Stimulated activated naive CD8-positive, alpha-beta T cell treated with anti-CD3 and anti-CD28 coated beads, Interleukin-15, amount 100 ng/mL, for 72 hours (primary cell): ENCODE data around the gene FILIP1L.
A peak's percentile ranks its signal among the peaks of the same experiment; 100 is the strongest.
"Not testable (repeated sequence)": the region's sequence is repeated elsewhere in the genome, so short reads cannot be mapped to it uniquely, and the experiment has no call there.

Experiments
- ATAC-seq: fragments of 150-1000 bp; cut with Tn5 transposase; 2 replicates; pipeline ENCODE4 v1.10.0; 2021; ENCODE audit warnings: mild to moderate bottlenecking, moderate library complexity
- DNase-seq, 2 donors: peaks; one replicate each; pipeline ENCODE4 v3.0.0; 2021 to 2022
- H3K27ac Mint-ChIP-seq, 2 donors: one replicate each; pipeline ENCODE4 v1.8.0; 2022; ENCODE audit warnings: mild to moderate bottlenecking in 2 of 2, mixed read lengths in 2 of 2, moderate library complexity in 2 of 2
- H3K27me3 Mint-ChIP-seq: one replicate; pipeline ENCODE4 v1.8.0; 2022; ENCODE audit warnings: mixed read lengths
- H3K4me1 Mint-ChIP-seq: one replicate; pipeline ENCODE4 v1.8.0; 2022; ENCODE audit warnings: mild to moderate bottlenecking, mixed read lengths
- H3K4me3 Mint-ChIP-seq, 2 donors: one replicate each; pipeline ENCODE4 v1.8.0; 2022; ENCODE audit warnings: mild to moderate bottlenecking in 2 of 2, mixed read lengths in 2 of 2, moderate library complexity in 1 of 2
- H3K9me3 Mint-ChIP-seq, 2 donors: one replicate each; pipeline ENCODE4 v1.8.0; 2022; ENCODE audit warnings: mixed read lengths in 2 of 2

Gene FILIP1L

GRCh38 chr3:100096286-100096685, 18.0 kb downstream of the FILIP1L start:
- peaks cover 33% of the 10 kb centered on the region for H3K4me1 Mint-ChIP-seq
- not testable (repeated sequence) for H3K4me3 Mint-ChIP-seq, H3K27me3 Mint-ChIP-seq, ATAC-seq, H3K9me3 Mint-ChIP-seq, DNase-seq, H3K27ac Mint-ChIP-seq

- Mint-ChIP-seq H3K9me3 (no peaks in the 10 kb centered on the region), H3K27ac (peak overlapping the region in 1 of 2 donors; percentile 82), H3K27me3 (no peaks in the 10 kb centered on the region), H3K4me1 (peaks cover 55% of the 10 kb centered on the region), H3K4me3 (no peak overlapping the region)
- DNase-seq, result no peak
- ATAC-seq, result no peak
These were observed 20.5 kb downstream of the FILIP1L start for GRCh38 chr3:100093831-100094230.

GRCh38 chr3:100090669-100091005, 23.7 kb downstream of the FILIP1L start:
- ATAC-seq (peak; percentile 26), DNase-seq (no peak)
- Mint-ChIP-seq H3K27ac (no peak overlapping the region), H3K27me3 (no peaks in the 10 kb centered on the region), H3K9me3 (no peaks in the 10 kb centered on the region), H3K4me1 (peaks cover 69% of the 10 kb centered on the region), H3K4me3 (peak overlapping the region in 1 of 2 donors; percentile 62)

- Mint-ChIP-seq H3K9me3 (no peaks in the 10 kb centered on the region), H3K4me1 (peaks cover 73% of the 10 kb centered on the region), H3K4me3 (peak overlapping the region in 1 of 2 donors; percentile 62), H3K27me3 (no peaks in the 10 kb centered on the region), H3K27ac (peak overlapping the region in 1 of 2 donors; percentile 31)
- peak in 1 of 2 donors; percentile 43 for DNase-seq
- ATAC-seq, result peak; percentile 87
These were observed 24.3 kb downstream of the FILIP1L start for GRCh38 chr3:100089812-100090668.

DNA sequence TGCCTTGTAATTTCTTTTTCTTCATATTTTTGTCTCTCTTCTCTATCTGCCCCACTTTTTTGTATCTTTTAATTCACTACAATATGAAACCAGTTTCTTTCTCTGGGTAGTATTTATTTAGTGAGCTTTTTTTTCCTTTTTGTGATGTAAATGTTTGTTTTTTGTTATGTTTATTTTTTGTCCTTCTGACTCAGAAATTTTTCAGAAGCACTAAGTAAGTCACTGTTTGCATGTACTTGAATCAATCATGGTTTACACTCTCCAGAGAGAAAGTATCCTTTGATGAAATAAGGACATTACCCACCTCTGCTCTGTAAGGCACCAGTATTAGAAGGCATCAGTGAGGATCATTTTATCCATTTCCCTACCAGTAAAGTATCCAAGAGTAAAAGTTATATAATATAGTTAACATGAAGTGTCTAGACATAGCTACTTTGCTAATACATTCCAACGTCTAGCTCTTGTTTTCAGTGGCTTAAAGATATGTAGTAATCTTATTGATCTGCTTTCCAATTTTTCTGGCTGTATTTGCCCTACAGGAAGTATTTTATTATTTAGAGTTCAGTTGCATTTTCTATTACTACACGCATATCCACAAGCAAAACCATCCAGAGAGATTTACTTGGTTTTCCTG, 25.4 kb downstream of the FILIP1L start:
- Mint-ChIP-seq H3K9me3 (no peaks in the 10 kb centered on the region), H3K27ac (peak overlapping the region in 1 of 2 donors; percentile 19), H3K4me3 (peak overlapping the region; percentile 29 to 56), H3K4me1 (peaks cover 78% of the 10 kb centered on the region), H3K27me3 (no peaks in the 10 kb centered on the region)
- DNase-seq (no peak), ATAC-seq (no peak)

DNA sequence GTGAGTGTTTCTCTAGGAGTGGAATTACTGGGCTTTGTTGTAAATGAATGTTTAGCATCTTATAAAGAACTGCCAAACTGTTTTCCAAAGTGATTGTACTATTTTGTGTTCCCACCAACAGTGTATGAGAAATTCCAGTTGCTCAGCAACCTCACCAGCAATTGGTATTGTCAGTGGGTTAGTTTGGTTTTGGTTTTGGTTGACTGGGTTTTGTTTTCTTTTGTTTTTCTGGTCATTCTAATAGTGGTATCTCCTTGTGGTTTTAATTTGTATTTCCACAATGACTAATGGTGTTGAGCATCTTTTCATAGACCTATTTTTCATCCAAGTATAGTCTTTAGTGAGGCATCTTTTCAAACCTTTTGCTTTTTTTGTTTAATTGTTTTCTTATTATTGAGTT, 27.1 kb downstream of the FILIP1L start:
- Mint-ChIP-seq H3K27ac (peak overlapping the region; percentile 2 to 17), H3K27me3 (no peaks in the 10 kb centered on the region)
- DNase-seq, result peak in 1 of 2 donors; percentile 42

DNA sequence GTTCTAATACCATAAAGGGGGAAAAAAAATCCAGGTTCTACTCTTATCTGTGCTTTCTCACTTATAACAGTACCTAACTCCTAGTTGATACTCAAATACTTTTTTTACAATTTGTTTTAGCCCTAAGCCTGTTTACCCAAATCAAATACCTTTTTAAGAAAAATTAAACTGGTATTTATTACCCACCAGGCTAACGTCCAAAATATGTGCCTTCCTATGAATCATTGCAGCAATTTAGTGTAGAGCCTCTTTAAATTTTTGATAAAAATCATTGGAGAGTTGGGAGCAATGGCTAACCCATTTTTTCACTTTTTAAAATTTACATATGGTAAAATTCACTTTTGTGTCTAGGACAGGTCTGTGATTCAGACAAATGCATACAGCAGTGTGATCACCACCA, 27.9 kb downstream of the FILIP1L start:
- no peak overlapping the region for H3K4me3 Mint-ChIP-seq
- no peak overlapping the region for H3K27ac Mint-ChIP-seq
- no peak for DNase-seq
- peaks cover 81% of the 10 kb centered on the region for H3K4me1 Mint-ChIP-seq
- no peaks in the 10 kb centered on the region for H3K27me3 Mint-ChIP-seq
- no peak for ATAC-seq
- no peaks in the 10 kb centered on the region for H3K9me3 Mint-ChIP-seq

More for the DNA sequence above, 27.1 kb downstream of the FILIP1L start:
- Mint-ChIP-seq H3K4me3 (peak overlapping the region; percentile 11 to 53), H3K4me1 (peaks cover 76% of the 10 kb centered on the region), H3K9me3 (no peaks in the 10 kb centered on the region)
- peak; percentile 92 for ATAC-seq

DNA sequence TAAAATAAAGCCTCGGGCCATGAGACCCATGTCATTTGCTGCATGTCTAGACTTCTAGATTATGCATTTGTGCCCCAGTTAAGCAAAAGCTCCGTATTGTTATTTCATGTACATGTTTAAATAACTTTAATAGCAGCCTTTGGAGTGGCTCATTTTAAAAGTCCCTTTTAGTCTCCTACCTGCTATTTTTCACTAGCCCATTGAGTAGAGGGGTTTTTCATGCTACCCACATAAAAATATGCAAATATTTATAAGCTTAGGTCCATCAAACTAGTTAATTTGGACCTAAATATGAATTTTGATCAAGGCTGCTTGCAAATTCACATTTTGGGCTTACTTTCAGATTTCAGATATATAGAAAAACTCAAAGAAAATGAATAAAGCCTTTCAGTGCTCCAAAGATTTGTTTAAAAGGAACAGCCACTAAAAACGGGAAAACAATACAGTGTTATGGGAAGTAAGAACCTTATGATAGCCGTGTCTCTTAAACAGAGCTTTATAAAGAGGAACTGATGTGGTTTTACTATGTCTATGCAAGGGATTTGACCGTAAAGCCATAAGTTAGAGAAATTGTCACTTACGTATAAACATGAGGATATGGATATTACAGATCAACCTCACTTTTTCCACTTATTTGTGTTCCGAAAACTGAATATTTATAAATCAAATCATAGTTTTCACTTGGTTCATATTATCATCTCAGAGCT, 30.0 kb downstream of the FILIP1L start:
- no peak for DNase-seq
- Mint-ChIP-seq H3K4me3 (no peak overlapping the region), H3K27ac (peak overlapping the region in 1 of 2 donors; percentile 34)

DNA sequence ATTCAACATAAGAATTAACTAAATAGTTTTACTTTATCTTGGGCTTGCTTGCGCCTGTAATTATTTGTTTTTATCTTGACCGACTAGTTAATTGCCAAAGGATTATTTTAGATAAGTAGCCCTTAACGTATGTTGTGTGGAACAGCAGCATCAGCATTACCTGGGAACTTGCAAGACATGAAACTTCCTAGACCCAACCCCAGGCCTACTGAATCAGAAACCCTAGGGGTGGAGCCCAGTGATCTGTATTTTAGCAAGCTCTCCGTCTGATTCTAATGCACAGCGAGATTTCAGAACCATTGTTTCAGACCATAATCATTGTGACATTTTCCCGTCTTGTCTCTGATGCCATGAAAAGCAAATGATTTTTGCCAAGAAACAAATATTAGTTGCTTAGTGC, 31.1 kb downstream of the FILIP1L start:
- DNase-seq (no peak), ATAC-seq (no peak)
- H3K4me3 Mint-ChIP-seq, result no peak overlapping the region
- H3K27ac Mint-ChIP-seq, result no peak overlapping the region
- no peaks in the 10 kb centered on the region for H3K27me3 Mint-ChIP-seq
- H3K9me3 Mint-ChIP-seq, result no peaks in the 10 kb centered on the region
- H3K4me1 Mint-ChIP-seq, result peaks cover 53% of the 10 kb centered on the region

More for the DNA sequence above, 30.0 kb downstream of the FILIP1L start:
- Mint-ChIP-seq H3K9me3 (no peaks in the 10 kb centered on the region), H3K27me3 (no peaks in the 10 kb centered on the region), H3K4me1 (peaks cover 64% of the 10 kb centered on the region)
- no peak for ATAC-seq

- ATAC-seq (no peak), DNase-seq (no peak)
- Mint-ChIP-seq H3K9me3 (no peaks in the 10 kb centered on the region), H3K27me3 (no peaks in the 10 kb centered on the region), H3K4me1 (peaks cover 50% of the 10 kb centered on the region), H3K4me3 (no peak overlapping the region), H3K27ac (no peak overlapping the region)
These were observed 31.6 kb downstream of the FILIP1L start for GRCh38 chr3:100082714-100083113.

DNA sequence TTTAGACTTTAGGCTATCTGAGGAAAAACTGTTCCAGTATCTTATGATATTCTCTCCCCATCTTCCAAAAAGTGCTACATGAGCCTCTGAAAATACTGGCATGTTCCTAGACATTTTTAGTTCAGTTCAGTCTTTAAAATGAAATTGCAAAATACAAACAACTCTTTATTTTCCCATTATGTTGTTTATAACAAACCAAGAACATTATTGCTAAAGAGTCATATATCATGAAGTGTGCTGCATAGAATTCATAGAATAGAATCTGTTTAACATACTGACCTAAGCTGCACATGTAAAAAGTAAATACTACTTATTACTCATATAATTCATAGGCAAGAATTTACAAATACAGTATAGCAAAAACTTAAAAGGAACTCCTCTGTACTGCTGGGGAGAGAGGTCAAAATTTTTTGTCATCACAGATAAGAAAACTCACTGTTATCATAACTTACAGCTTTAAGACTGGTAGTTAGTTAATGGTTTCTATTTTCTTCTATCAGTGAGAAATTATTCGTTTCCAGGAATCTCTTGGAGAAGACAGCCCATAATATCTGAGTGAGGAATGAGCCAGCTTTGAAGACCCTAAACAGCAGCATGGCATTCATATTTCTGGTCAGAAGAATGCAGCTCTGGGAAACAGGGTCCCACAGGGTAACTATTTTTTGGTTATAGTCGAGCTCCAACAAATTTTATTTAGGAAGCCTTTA, 32.2 kb downstream of the FILIP1L start:
- no peaks in the 10 kb centered on the region for H3K9me3 Mint-ChIP-seq
- H3K27ac Mint-ChIP-seq, result no peak overlapping the region
- H3K4me1 Mint-ChIP-seq, result peaks cover 46% of the 10 kb centered on the region
- no peak overlapping the region for H3K4me3 Mint-ChIP-seq
- no peaks in the 10 kb centered on the region for H3K27me3 Mint-ChIP-seq
- no peak for ATAC-seq
- DNase-seq, result no peak

DNA sequence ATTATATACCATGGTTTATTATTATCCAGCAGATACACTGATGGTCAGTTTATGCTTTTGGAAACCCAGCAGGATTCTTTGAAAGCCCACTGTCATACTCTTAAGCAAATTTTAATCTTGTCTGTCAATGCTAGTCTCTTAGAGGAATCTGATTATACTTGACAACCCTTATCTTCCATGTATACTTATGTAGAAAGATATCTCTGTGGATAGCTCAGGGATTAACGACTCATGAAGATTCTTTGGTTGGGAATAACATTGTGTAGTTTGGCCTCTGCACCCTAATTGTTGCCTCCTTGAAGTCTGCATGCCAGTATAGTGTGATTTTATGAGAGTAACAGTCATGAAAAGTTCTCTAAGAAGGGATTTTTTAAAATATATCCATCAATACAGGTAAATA, 33.0 kb downstream of the FILIP1L start:
- DNase-seq (no peak), ATAC-seq (no peak)
- Mint-ChIP-seq H3K27ac (peak overlapping the region in 1 of 2 donors; percentile 28), H3K4me1 (peaks cover 47% of the 10 kb centered on the region), H3K4me3 (no peak overlapping the region), H3K27me3 (no peaks in the 10 kb centered on the region), H3K9me3 (no peaks in the 10 kb centered on the region)

DNA sequence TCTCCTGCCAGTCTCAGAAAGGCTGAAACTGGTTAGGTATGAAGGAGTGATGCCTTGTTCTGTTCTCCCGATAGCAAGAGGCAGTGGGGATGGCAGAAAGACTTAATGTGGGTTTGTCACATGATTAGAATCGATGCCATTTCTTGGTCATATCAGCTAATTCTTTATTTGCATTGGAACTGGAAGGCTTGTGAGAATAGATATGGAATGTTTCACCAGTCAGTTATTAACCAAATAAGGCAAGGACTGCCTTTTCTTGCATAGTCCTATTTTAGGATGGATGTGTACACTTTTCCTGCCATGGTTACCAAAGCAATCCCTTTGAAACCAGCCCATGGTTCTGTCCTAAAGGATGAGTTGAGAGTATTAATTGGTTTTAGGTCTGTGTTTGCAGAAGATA, 33.7 kb downstream of the FILIP1L start:
- no peak for ATAC-seq
- no peak overlapping the region for H3K27ac Mint-ChIP-seq
- H3K9me3 Mint-ChIP-seq, result no peaks in the 10 kb centered on the region

GRCh38 chr3:100079328-100079727, 35.0 kb downstream of the FILIP1L start:
- no peak for ATAC-seq
- Mint-ChIP-seq H3K4me3 (no peak overlapping the region), H3K4me1 (peaks cover 49% of the 10 kb centered on the region), H3K9me3 (no peaks in the 10 kb centered on the region), H3K27ac (no peak overlapping the region), H3K27me3 (no peaks in the 10 kb centered on the region)
- no peak for DNase-seq

More for the DNA sequence above, 33.7 kb downstream of the FILIP1L start:
- Mint-ChIP-seq H3K4me3 (no peak overlapping the region), H3K4me1 (peaks cover 52% of the 10 kb centered on the region), H3K27me3 (no peaks in the 10 kb centered on the region)
- no peak for DNase-seq
